ENCODE data around the gene TTI1. TPM values are rescaled to one million over a fixed set of nuclear protein-coding genes. Genes with fewer than 3 reads are reported as not detected.

Gene TTI1
- polyA plus RNA-seq, 3 donors = 6.4 to 9.1 (median 8.8) TPM

GRCh38 chr20:37986044-37986858 is 47.0 kb downstream of the TTI1 start:
- H3K27me3 Mint-ChIP-seq (ENCODE audit: low read depth in 3 of 3) = peaks cover 0 to 3% (median 1%) of the 10 kb centered on the region in 3 donors
- peak overlapping the region in 1 of 7 donors; percentile 68 for H3K27ac Mint-ChIP-seq
- peaks cover 23% of the 10 kb centered on the region for H3K4me1 Mint-ChIP-seq
- no peaks in the 10 kb centered on the region for H3K9me3 Mint-ChIP-seq
- Histone ChIP-seq H3K27me3 (ENCODE audit: control insufficient read depth in 2 of 2, insufficient read depth in 2 of 2, low read length in 2 of 2) (no peaks in the 10 kb centered on the region), H3K36me3 (replicated peaks in 1 of 2; ENCODE audit: control insufficient read depth in 1 of 2, insufficient read depth in 2 of 2, low read length in 2 of 2) (peaks cover 29 to 69% of the 10 kb centered on the region in 2 donors), H3K4me3 (replicated peaks in 1 of 3; ENCODE audit: low read depth in 2 of 3, low read length in 3 of 3) (no peak overlapping the region), H3K27ac (ENCODE audit: low read depth in 1 of 2, low read length in 2 of 2) (no peak overlapping the region), H3K9me3 (replicated peaks in 1 of 2; ENCODE audit: control insufficient read depth in 1 of 2, insufficient read depth in 1 of 2, low read length in 2 of 2) (no peaks in the 10 kb centered on the region), H3K4me1 (ENCODE audit: control insufficient read depth in 1 of 2, insufficient read depth in 2 of 2, low read length in 2 of 2) (peaks cover 21 to 22% of the 10 kb centered on the region in 2 donors), H4K20me1 (ENCODE audit: insufficient read depth, low read length) (no peaks in the 10 kb centered on the region), H3K4me2 (replicated peaks; ENCODE audit: extremely low read depth, low read length, poor library complexity, severe bottlenecking) (no peak overlapping the region), H3K79me2 (ENCODE audit: insufficient read depth, low read length) (no peaks in the 10 kb centered on the region), H2AFZ (ENCODE audit: insufficient read depth, low read depth, low read length, poor library complexity, severe bottlenecking) (no peak overlapping the region), H3K9ac (ENCODE audit: insufficient read depth, low read length, poor library complexity, severe bottlenecking) (no peak overlapping the region)
- no peak for DNase-seq
- 96% methylated on average over 8 of the region's 9 CpGs for WGBS (ENCODE audit: insufficient coverage)
- peaks cover 64 to 74% of the 10 kb centered on the region in 2 donors for H3K36me3 Mint-ChIP-seq
- H3K4me3 Mint-ChIP-seq = no peak overlapping the region
- no peak for TF ChIP-seq CTCF (IDR thresholded peaks at IDR 0.05)
- intact Hi-C loops (cut with micrococcal nuclease) = no loop called here

- intact Hi-C loops (cut with micrococcal nuclease) = no loop called here
- H3K36me3 ChIP-seq (replicated peaks in 1 of 2; ENCODE audit: control insufficient read depth in 1 of 2, insufficient read depth in 2 of 2, low read length in 2 of 2) = peaks cover 29 to 72% of the 10 kb centered on the region in 2 donors
- peaks cover 52 to 64% of the 10 kb centered on the region in 2 donors for H3K36me3 Mint-ChIP-seq
- H3K27ac Mint-ChIP-seq = peak overlapping the region in 4 of 7 donors; percentile 6 to 55 (median 16)
- no peak for DNase-seq
- no peak overlapping the region for H3K4me3 Mint-ChIP-seq
- no peaks in the 10 kb centered on the region for H3K27me3 Mint-ChIP-seq (ENCODE audit: low read depth in 3 of 3)
- no peaks in the 10 kb centered on the region for H3K79me2 ChIP-seq (ENCODE audit: insufficient read depth, low read length)
- H3K4me2 ChIP-seq (replicated peaks; ENCODE audit: extremely low read depth, low read length, poor library complexity, severe bottlenecking) = no peak overlapping the region
- 95% methylated on average over 14 of the region's 14 CpGs for WGBS (ENCODE audit: insufficient coverage)
- H3K27me3 ChIP-seq (ENCODE audit: control insufficient read depth in 2 of 2, insufficient read depth in 2 of 2, low read length in 2 of 2) = no peaks in the 10 kb centered on the region
- H3K4me1 ChIP-seq (ENCODE audit: control insufficient read depth in 1 of 2, insufficient read depth in 2 of 2, low read length in 2 of 2) = peaks cover under 1 to 2% of the 10 kb centered on the region in 2 donors
- no peak for TF ChIP-seq CTCF (IDR thresholded peaks at IDR 0.05)
- H3K4me1 Mint-ChIP-seq = peaks cover 2% of the 10 kb centered on the region
- no peaks in the 10 kb centered on the region for H3K9me3 ChIP-seq (replicated peaks in 1 of 2; ENCODE audit: control insufficient read depth in 1 of 2, insufficient read depth in 1 of 2, low read length in 2 of 2)
- no peak overlapping the region for H3K9ac ChIP-seq (ENCODE audit: insufficient read depth, low read length, poor library complexity, severe bottlenecking)
- no peaks in the 10 kb centered on the region for H3K9me3 Mint-ChIP-seq
- no peaks in the 10 kb centered on the region for H4K20me1 ChIP-seq (ENCODE audit: insufficient read depth, low read length)
- no peak overlapping the region for H3K4me3 ChIP-seq (replicated peaks in 1 of 3; ENCODE audit: low read depth in 2 of 3, low read length in 3 of 3)
- no peak overlapping the region for H2AFZ ChIP-seq (ENCODE audit: insufficient read depth, low read depth, low read length, poor library complexity, severe bottlenecking)
- no peak overlapping the region for H3K27ac ChIP-seq (ENCODE audit: low read depth in 1 of 2, low read length in 2 of 2)
These were observed 49.1 kb downstream of the TTI1 start for GRCh38 chr20:37984018-37984785.
